Activated naive CD8-positive, alpha-beta T cell (primary cell): ENCODE measurements around the gene ISYNA1.

ENCODE experiments used
- H3K27ac Mint-ChIP-seq: one replicate; pipeline ENCODE4 v1.8.0; 2021; ENCODE audit warnings: mixed read lengths
- H3K27me3 Mint-ChIP-seq: one replicate; pipeline ENCODE4 v1.8.0; 2021; ENCODE audit warnings: mixed read lengths
- H3K36me3 Mint-ChIP-seq: one replicate; pipeline ENCODE4 v1.8.0; 2021; ENCODE audit warnings: mixed read lengths
- H3K4me1 Mint-ChIP-seq: one replicate; pipeline ENCODE4 v1.8.0; 2021; ENCODE audit warnings: low read depth, mixed read lengths
- H3K4me3 Mint-ChIP-seq: one replicate; pipeline ENCODE4 v1.8.0; 2021; ENCODE audit warnings: mild to moderate bottlenecking, mixed read lengths
- H3K9me3 Mint-ChIP-seq: one replicate; pipeline ENCODE4 v1.8.0; 2021; ENCODE audit warnings: low read depth, mixed read lengths

The ISYNA1 gene

GRCh38 chr19:18456974-18457373, 19.0 kb upstream of the ISYNA1 start:
- H3K4me1 Mint-ChIP-seq = peaks cover 1% of the 10 kb centered on the region
- no peaks in the 10 kb centered on the region for H3K36me3 Mint-ChIP-seq
- no peaks in the 10 kb centered on the region for H3K9me3 Mint-ChIP-seq
- no peak overlapping the region for H3K4me3 Mint-ChIP-seq
- peak overlapping the region; percentile 16 for H3K27ac Mint-ChIP-seq
- no peaks in the 10 kb centered on the region for H3K27me3 Mint-ChIP-seq

GRCh38 chr19:18456279-18456678, 18.3 kb upstream of the ISYNA1 start:
- no peaks in the 10 kb centered on the region for H3K36me3 Mint-ChIP-seq

GRCh38 chr19:18453269-18454024, 15.5 kb upstream of the ISYNA1 start:
- Mint-ChIP-seq H3K36me3 (no peaks in the 10 kb centered on the region), H3K27me3 (no peaks in the 10 kb centered on the region), H3K27ac (peak overlapping the region; percentile 46), H3K4me3 (no peak overlapping the region), H3K9me3 (no peaks in the 10 kb centered on the region), H3K4me1 (peaks cover 2% of the 10 kb centered on the region)

More at GRCh38 chr19:18456279-18456678, 18.3 kb upstream of the ISYNA1 start:
- H3K4me1 Mint-ChIP-seq = no peaks in the 10 kb centered on the region
- no peak overlapping the region for H3K27ac Mint-ChIP-seq
- no peaks in the 10 kb centered on the region for H3K9me3 Mint-ChIP-seq
- no peaks in the 10 kb centered on the region for H3K27me3 Mint-ChIP-seq
- no peak overlapping the region for H3K4me3 Mint-ChIP-seq

- Mint-ChIP-seq H3K9me3 (no peaks in the 10 kb centered on the region), H3K4me1 (peaks cover 2% of the 10 kb centered on the region), H3K27me3 (no peaks in the 10 kb centered on the region), H3K36me3 (no peaks in the 10 kb centered on the region), H3K4me3 (no peak overlapping the region), H3K27ac (no peak overlapping the region)
These were observed 14.5 kb upstream of the ISYNA1 start for GRCh38 chr19:18452386-18452785.

GRCh38 chr19:18450931-18451836, 13.3 kb upstream of the ISYNA1 start:
- H3K9me3 Mint-ChIP-seq = no peaks in the 10 kb centered on the region
- H3K27ac Mint-ChIP-seq = no peak overlapping the region
- no peak overlapping the region for H3K4me3 Mint-ChIP-seq
- no peaks in the 10 kb centered on the region for H3K27me3 Mint-ChIP-seq
- peaks cover 2% of the 10 kb centered on the region for H3K4me1 Mint-ChIP-seq
- H3K36me3 Mint-ChIP-seq = no peaks in the 10 kb centered on the region

- Mint-ChIP-seq H3K4me1 (peaks cover 2% of the 10 kb centered on the region), H3K27ac (no peak overlapping the region), H3K27me3 (no peaks in the 10 kb centered on the region), H3K9me3 (no peaks in the 10 kb centered on the region), H3K4me3 (no peak overlapping the region), H3K36me3 (no peaks in the 10 kb centered on the region)
These were observed 12.3 kb upstream of the ISYNA1 start for GRCh38 chr19:18450021-18450930.

GRCh38 chr19:18449552-18449951, 11.6 kb upstream of the ISYNA1 start:
- no peaks in the 10 kb centered on the region for H3K9me3 Mint-ChIP-seq
- H3K27ac Mint-ChIP-seq = no peak overlapping the region
- no peak overlapping the region for H3K4me3 Mint-ChIP-seq
- H3K4me1 Mint-ChIP-seq = peaks cover 2% of the 10 kb centered on the region
- H3K27me3 Mint-ChIP-seq = no peaks in the 10 kb centered on the region
- no peaks in the 10 kb centered on the region for H3K36me3 Mint-ChIP-seq

GRCh38 chr19:18446811-18447359, 9.0 kb upstream of the ISYNA1 start:
- Mint-ChIP-seq H3K27me3 (no peaks in the 10 kb centered on the region), H3K36me3 (no peaks in the 10 kb centered on the region), H3K4me1 (peaks cover 12% of the 10 kb centered on the region), H3K4me3 (no peak overlapping the region), H3K9me3 (no peaks in the 10 kb centered on the region), H3K27ac (no peak overlapping the region)

- H3K27ac Mint-ChIP-seq = no peak overlapping the region
- no peaks in the 10 kb centered on the region for H3K9me3 Mint-ChIP-seq
- H3K27me3 Mint-ChIP-seq = no peaks in the 10 kb centered on the region
- peaks cover 12% of the 10 kb centered on the region for H3K4me1 Mint-ChIP-seq
- H3K4me3 Mint-ChIP-seq = no peak overlapping the region
- no peaks in the 10 kb centered on the region for H3K36me3 Mint-ChIP-seq
These were observed 8.3 kb upstream of the ISYNA1 start for GRCh38 chr19:18446145-18446810.

GRCh38 chr19:18445262-18445948, 7.5 kb upstream of the ISYNA1 start:
- Mint-ChIP-seq H3K9me3 (no peaks in the 10 kb centered on the region), H3K36me3 (no peaks in the 10 kb centered on the region), H3K4me3 (no peak overlapping the region), H3K27ac (no peak overlapping the region), H3K27me3 (no peaks in the 10 kb centered on the region), H3K4me1 (peaks cover 13% of the 10 kb centered on the region)

GRCh38 chr19:18444513-18444912, 6.6 kb upstream of the ISYNA1 start:
- H3K9me3 Mint-ChIP-seq = no peaks in the 10 kb centered on the region
- H3K4me1 Mint-ChIP-seq = peaks cover 13% of the 10 kb centered on the region
- no peaks in the 10 kb centered on the region for H3K36me3 Mint-ChIP-seq
- no peak overlapping the region for H3K4me3 Mint-ChIP-seq
- no peak overlapping the region for H3K27ac Mint-ChIP-seq
- H3K27me3 Mint-ChIP-seq = no peaks in the 10 kb centered on the region

- Mint-ChIP-seq H3K36me3 (no peaks in the 10 kb centered on the region), H3K4me1 (peaks cover 13% of the 10 kb centered on the region), H3K4me3 (no peak overlapping the region), H3K27me3 (no peaks in the 10 kb centered on the region), H3K9me3 (no peaks in the 10 kb centered on the region), H3K27ac (no peak overlapping the region)
These were observed 5.9 kb upstream of the ISYNA1 start for GRCh38 chr19:18443831-18444230.

- Mint-ChIP-seq H3K27ac (no peak overlapping the region), H3K4me3 (no peak overlapping the region), H3K9me3 (no peaks in the 10 kb centered on the region), H3K27me3 (no peaks in the 10 kb centered on the region), H3K4me1 (peaks cover 14% of the 10 kb centered on the region), H3K36me3 (no peaks in the 10 kb centered on the region)
These were observed 5.5 kb upstream of the ISYNA1 start for GRCh38 chr19:18443406-18443805.
